GM23248 (cell line): Measurements from ENCODE around the gene EIF4E2.

Source experiments
- EZH2 ChIP-seq: fragments of 200-600 bp; sonication (generic); IDR thresholded peaks from 2 replicates; pipeline ENCODE4 v1.6.1; 2018; ENCODE audit warnings: antibody characterized with exemption, mild to moderate bottlenecking; ENCODE audit not compliant: insufficient read depth, poor library complexity, severe bottlenecking
- EZH2phosphoT487 ChIP-seq: fragments of 200-600 bp; sonication (generic); IDR thresholded peaks from 2 replicates; pipeline ENCODE4 v1.6.1; 2018; ENCODE audit warnings: antibody characterized with exemption, moderate library complexity, mild to moderate bottlenecking, low read depth; ENCODE audit not compliant: insufficient read depth

DNA sequence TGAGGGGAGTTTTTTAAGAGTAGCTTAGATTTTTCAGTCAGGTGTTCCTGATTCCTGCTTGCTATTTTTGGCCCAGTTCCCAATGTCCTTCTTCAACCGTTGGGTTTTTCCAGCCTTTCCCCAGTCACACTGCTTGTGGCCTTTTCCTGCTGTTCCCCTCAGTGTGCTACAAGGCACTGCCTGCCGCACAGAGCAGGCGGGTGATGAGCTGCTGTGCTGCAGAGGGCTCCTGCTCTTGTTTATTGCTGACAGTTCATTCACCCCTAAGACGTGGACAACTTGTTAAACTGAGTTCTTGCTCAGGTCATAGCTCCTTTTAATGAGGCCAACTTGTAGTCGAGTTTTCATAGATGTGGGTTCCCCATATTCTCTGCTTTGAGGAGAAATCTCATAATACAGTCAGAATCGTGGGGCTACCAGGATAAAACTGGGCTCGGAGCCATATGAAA, 20.6 kb downstream of the EIF4E2 start:
- TF ChIP-seq EZH2 = no peak
- no peak for TF ChIP-seq EZH2phosphoT487
